ENCODE results near the gene CCZ1B.
"Not testable (repeated sequence)": the region's sequence is repeated elsewhere in the genome, so short reads cannot be mapped to it uniquely, and the experiment has no call there.

CCZ1B gene

DNA sequence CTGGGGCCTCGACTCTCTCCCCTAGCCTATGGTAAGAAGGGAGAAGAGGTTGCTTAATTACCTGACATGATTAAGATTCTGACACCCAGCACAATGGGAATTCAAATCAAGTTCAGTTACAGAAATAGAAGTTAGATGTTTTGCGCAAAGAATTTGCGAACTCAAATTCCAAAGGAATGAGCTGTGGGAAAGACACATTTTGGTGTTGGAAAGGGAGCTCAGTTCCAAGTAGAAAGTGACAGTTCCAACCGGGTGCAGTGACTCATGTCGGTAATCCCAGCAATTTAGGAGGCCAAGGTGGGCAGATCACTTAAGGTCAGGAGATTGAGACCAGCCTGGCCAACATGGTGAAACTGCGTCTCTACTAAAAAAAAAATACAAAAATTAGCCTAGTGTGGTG is 4.0 kb upstream of the CCZ1B start:
- DNase-seq: not testable (repeated sequence)

GRCh38 chr7:6829616-6830015 is 3.5 kb upstream of the CCZ1B start:
- not testable (repeated sequence) for DNase-seq

DNA sequence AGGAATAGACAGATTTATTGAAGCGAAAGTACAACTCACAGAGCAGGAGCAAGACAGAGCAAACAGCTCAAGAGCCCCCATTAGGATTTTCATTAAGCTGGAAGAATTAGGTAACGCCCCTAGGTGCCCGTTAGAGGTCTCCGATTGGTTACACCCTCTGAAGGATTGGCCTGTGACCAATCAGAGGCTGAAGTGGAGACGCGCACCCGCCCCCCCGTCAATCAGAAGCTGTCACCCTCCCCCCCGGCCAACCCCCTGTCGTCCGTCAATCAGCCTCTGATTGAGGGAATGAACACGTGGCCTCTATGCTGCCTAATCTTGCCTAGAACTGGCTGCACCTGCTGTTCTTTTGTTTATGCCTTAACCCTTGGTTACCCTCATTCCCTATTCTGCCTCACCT is 1.1 kb upstream of the CCZ1B start:
- DNase-seq: not testable (repeated sequence)

DNA sequence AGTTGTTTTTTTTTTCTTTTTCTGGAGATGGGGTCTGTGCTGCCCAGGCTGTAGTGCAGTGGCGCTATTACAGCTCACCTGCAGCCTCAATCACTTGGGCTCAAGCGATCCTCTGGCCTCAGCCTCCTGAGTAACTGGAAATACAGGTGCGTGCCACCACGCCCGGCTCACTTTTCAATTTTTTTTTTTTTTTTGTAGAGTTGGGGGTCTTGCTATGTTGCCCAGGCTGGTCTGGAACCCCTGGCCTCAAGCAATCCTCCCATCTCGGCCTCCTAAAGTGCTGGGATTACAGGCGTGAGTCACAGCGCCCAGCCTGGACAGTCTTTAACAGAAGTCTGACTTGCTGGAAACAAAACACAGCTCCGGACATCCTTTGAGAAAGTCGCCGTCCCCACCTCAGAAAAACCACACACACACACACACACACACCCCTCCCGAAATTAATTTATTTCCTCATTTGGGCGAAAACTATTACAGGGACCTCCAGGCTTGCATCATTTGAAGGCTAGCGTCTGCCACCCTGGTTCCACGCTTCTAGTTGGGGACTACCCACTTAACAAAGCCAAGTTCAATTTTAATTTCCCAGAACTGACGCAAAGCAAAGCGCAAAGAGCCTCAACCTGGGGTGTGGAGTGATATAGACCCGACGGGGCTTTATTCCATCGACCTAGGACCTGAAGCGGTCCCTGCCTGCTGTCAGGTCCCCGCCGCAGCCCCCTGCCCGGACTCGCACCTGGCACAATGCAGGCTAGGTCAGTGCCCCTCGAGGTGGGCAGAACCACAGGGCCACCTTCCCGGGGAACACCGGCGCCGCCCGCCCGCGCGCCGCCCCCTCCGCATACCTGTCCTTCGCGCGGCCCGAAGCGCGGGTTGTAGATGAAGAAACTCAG is 594 bp downstream of the CCZ1B start:
- not testable (repeated sequence) for DNase-seq

DNA sequence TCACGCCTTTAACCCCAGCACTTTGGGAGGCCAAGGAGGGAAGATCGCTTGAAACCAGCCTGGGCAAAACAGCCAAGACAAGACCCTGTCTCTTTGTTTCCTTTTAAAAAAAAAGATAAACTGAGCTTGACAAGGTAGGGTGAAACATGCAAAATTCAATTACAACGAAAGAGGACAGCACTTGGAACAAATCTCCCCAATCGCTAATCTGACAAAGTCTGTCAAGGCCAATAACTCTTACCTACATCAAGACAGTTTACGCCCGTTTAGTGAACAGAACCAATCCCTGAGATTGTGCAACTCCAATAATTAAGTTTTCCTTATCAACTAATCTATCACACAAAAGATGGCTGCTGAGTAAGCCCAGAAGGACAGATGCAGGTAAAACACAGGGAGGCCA is 4.5 kb downstream of the CCZ1B start:
- DNase-seq: not testable (repeated sequence)

DNA sequence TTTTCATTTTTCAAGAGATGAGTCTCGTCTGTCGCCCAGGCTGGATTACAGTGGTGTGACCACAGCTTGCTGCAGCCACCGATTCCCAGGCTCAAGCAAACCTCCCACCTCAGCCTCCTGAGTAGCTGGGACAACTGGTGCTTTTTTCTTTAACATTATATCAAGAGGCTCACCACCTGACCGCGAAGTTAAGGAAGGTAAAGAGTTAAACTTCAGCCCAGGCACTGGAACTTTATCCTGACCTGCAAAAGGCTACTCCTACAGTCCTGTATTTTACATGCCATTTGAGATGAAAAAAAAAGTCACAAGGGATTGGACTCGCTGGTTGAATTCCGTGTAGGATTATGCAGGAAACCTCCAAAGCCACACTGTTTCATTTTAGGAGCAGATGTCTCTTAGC is 10.6 kb downstream of the CCZ1B start:
- not testable (repeated sequence) for DNase-seq

DNA sequence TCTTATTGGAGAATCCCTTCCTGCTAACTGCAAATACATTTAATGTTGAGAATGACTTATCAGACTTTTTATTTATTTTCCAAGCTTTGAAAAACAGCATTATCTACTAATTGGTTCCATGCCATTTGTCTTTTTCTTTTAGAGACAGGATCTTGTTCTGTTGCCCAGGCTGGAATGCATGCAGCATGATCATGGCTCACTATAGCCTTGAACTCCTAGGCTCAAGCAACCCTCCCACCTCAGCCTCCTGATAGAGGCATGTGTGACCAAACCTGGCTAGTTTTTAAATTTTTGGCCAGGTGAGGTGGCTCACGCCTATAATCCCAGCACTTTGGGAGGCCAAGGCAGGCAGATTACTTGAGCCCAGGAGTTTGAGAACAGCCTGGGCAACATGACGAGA is 13.1 kb downstream of the CCZ1B start:
- DNase-seq: not testable (repeated sequence)

DNA sequence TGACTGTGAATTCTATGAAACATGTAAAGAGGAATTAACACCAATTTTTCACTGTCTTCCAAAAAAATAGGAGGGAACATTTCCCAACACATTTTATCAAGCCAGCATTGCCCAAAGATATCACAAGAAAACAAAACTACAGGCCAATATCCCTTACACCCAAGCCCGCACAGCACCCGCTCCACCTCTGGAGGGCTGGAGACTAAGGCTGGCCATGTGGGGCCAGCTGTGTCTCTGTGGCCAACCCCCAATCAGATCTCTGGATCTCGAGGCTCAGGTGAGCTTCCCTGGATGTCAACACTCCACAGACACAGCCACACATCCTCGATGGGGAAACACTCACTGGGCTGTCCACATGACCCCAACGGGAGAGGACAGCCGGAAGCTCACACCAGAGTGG is 18.1 kb downstream of the CCZ1B start:
- not testable (repeated sequence) for DNase-seq

GRCh38 chr7:6807393-6807918 is 18.6 kb downstream of the CCZ1B start:
- not testable (repeated sequence) for DNase-seq

DNA sequence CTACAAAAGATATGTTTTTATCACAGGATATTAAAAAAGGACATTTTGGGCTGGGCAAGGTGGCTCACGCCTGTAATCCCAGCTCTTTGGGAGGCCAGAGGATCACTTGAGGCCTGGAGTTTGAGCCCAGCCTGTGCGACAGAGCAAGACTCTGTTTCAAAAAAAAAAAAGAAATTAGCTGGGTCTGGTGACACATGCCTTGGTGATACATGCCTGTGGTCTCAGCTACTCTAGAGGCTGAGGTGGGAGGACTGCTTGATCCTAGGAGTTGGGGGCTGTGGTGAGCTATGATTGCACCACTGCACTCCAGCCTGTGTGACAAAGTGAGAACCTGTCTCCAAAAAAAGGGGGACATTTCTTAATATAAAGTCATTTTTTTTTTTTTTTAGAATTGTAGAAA is 25.7 kb downstream of the CCZ1B start:
- DNase-seq: not testable (repeated sequence)

- DNase-seq: not testable (repeated sequence)
Measured at GRCh38 chr7:6799887-6800286, 26.2 kb downstream of the CCZ1B start.

DNA sequence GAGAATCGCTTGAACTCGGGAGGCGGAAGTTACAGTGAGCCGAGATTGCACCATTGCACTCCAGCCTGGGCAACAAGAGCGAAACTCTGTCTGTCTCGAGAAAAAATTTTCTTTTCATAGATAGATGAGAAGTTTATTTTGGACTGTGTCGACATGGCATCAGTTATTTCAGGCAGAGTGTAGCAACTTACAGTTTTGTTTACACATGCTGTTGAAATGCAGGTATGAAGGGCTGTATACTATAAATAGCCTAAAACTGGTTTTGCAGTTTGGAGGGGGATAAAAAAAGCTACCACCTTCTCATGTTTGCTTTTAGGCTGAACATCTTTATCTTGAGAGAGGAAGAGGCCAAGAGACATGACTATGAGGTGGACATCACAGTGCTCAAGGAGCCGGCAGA is 28.0 kb downstream of the CCZ1B start:
- not testable (repeated sequence) for DNase-seq

DNA sequence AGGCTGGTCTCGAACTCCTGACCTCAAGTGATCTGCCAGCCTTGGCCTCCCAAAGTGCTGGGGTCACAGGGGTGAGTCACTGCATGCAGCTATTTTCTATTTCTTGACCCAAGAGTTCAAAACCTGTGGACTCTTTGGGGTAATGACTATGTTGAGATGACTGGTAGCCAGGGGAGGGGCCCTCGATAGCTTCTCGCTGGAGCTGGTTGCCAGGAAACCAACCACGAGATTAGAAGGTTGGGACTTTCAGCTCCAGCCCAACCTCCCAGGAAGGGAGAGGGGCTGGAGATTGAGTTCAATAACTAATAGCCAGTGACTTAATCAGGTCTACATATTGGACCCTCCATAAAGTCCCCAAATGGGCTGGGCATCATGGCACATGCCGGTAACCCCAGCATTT is 28.9 kb downstream of the CCZ1B start:
- DNase-seq: not testable (repeated sequence)

DNA sequence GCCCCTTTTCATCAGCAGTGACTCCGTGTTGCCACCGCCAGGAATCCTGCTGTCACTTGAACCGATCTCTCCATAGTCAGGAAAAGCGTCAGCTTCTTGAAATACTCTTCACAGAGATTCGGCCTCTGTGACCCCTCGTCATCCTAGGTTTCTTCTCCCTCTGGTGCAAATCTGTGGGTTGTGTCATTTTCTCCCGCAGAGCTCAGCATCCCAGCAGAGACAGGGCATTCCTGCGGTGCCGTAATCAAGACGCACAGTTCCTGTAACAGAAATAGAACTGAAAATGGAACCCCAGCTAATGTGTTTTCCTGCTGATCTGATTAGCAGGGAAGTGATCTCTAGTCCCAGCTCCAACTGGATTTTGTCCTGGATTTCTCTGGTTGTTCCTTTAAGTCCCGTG is 31.8 kb downstream of the CCZ1B start:
- DNase-seq: not testable (repeated sequence)

GRCh38 chr7:6792113-6792872 is 33.8 kb downstream of the CCZ1B start:
- DNase-seq: not testable (repeated sequence)

- not testable (repeated sequence) for DNase-seq
Measured at GRCh38 chr7:6789353-6789752, 36.7 kb downstream of the CCZ1B start.

DNA sequence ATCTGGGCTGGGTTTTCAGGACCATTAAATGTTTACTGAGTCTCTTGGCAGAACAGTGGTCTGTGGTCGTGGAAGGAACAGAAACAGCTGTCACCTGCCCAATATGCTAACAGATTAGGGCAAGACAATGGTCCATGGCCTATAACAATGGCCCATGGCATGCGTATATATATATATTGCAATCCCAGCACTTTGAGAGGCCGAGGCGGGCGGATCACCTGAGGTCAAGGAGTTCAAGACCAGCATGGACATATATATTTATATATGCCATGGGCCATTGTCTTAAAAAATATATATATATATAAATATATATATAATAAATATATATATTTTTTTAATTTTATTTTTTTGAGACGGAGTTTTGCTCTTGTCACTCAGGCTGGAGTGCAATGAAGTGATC is 44.5 kb downstream of the CCZ1B start:
- not testable (repeated sequence) for DNase-seq

GRCh38 chr7:6761186-6761585 is 64.9 kb downstream of the CCZ1B start:
- not testable (repeated sequence) for DNase-seq

DNA sequence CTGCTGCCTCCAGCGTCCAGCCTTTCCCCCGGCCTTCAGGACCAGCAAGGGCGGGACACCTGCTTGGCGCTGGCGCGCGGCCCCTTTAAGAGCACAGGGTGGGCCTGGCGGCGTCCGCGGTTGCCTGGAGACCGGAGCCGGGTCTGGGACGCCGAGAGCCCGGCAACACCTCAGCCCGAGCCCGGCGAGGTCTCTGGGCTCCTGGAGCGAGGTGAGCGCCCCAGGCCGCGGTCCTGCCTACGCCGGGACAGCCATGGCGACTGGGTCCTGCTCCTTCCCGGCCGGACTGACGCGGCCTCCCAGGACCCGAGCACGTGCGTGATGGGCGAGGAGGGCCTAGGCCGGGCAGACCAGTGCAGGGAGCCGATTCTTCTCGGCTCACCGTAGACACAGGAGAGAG is 72.1 kb downstream of the CCZ1B start, which contains the start of gene RSPH10B2:
Gene RSPH10B2 (plus strand): TSS at position 140 of the 400 bp plus-strand sequence. CDS start 3,575 bp downstream, outside the sequence.
- DNase-seq: not testable (repeated sequence)

DNA sequence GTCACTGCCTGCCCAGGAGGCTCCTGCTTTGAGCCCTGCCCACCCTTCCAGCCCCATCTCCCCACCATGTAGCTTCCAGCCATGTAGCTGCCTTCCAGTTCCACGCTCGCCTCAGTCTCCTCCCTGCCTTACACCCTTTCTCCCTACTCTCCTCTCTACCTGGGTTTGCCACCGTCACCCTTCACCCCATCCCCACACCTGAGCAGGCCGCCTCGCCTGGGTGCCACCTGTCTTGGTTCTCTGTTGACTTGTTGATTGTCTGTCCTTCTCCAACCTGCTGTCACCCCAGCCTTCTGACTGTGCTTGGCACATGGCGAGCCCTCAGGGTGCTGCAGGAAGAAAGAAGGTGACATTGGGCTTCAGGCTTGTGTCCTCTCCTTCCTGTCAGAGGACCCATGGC is 75.9 kb downstream of the CCZ1B start:
- not testable (repeated sequence) for DNase-seq

DNA sequence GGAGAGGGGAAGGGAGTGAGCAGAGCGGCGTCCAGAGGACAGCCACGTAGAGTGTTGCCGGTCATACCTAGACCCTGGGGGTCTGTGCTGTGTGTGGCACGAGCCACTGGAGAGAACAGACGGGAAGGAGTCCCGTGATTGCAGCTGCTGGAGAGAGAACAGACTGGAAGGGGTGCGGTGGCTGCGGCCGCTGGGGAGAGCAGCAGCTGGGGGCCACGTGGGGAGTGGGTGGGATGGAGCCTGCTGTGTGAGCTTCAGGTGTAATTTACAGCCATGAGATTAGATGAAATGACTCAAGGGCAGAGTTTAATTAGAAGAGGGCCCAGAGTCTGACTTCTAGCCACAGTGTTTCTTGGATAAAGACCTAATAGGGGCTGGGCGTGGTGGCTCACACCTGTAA is 76.7 kb downstream of the CCZ1B start:
- not testable (repeated sequence) for DNase-seq
